ENCODE results near the gene MAP3K8. TPM values are rescaled to one million over a fixed set of nuclear protein-coding genes. Genes with fewer than 3 reads are reported as not detected.

Gene MAP3K8
- total RNA-seq, 2 donors from 2014 or later: 26.2 to 38.8 TPM

DNA sequence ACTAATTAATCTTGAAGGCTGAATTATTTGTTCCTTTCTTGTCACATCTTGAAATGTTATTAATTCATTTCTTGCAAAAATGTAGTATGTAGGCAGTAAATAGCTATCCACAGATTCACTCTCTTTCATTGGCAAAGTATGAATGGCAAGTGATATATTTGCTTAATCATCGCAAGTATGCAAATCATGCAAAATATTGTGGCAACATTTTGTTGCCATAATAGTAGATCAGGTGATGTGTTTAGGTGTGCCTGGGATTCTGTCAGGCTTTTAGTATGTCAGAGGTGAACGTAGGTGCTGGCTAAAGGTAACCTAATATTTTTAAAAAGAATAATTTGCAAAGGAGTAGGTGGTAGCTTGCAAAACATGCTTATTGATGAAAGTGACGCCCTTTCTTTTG lies 5.9 kb downstream of the MAP3K8 start:
- Mint-ChIP-seq H3K4me3 (no peak overlapping the region), H3K27me3 (no peaks in the 10 kb centered on the region), H3K36me3 (ENCODE audit: low read depth) (peaks cover 6% of the 10 kb centered on the region), H3K4me1 (peaks cover 43% of the 10 kb centered on the region), H3K27ac (no peak overlapping the region)
- ATAC-seq: no peak
- DNase-seq: no peak
- H3K9me3 ChIP-seq (ENCODE audit: control insufficient read depth, low read length, poor library complexity, severe bottlenecking): no peaks in the 10 kb centered on the region

GRCh38 chr10:30442019-30442606 lies 8.1 kb downstream of the MAP3K8 start:
- H3K27ac Mint-ChIP-seq: no peak overlapping the region
- DNase-seq: no peak
- H3K27me3 Mint-ChIP-seq: no peaks in the 10 kb centered on the region
- no peak overlapping the region for H3K4me3 Mint-ChIP-seq
- no peaks in the 10 kb centered on the region for H3K9me3 ChIP-seq (ENCODE audit: control insufficient read depth, low read length, poor library complexity, severe bottlenecking)
- H3K4me1 Mint-ChIP-seq: peaks cover 27% of the 10 kb centered on the region
- H3K36me3 Mint-ChIP-seq (ENCODE audit: low read depth): peaks cover 6% of the 10 kb centered on the region
- ATAC-seq: no peak

GRCh38 chr10:30443049-30443448 lies 9.1 kb downstream of the MAP3K8 start:
- DNase-seq (no peak), ATAC-seq (no peak)
- no peak overlapping the region for H3K4me3 Mint-ChIP-seq
- no peaks in the 10 kb centered on the region for H3K27me3 Mint-ChIP-seq
- no peak overlapping the region for H3K27ac Mint-ChIP-seq
- H3K9me3 ChIP-seq (ENCODE audit: control insufficient read depth, low read length, poor library complexity, severe bottlenecking): no peaks in the 10 kb centered on the region
- peaks cover 19% of the 10 kb centered on the region for H3K4me1 Mint-ChIP-seq
- peaks cover 6% of the 10 kb centered on the region for H3K36me3 Mint-ChIP-seq (ENCODE audit: low read depth)

- H3K4me1 Mint-ChIP-seq: peaks cover 15% of the 10 kb centered on the region
- ATAC-seq: no peak
- no peak for DNase-seq
- H3K4me3 Mint-ChIP-seq: no peak overlapping the region
- peaks cover 3% of the 10 kb centered on the region for H3K36me3 Mint-ChIP-seq (ENCODE audit: low read depth)
- no peaks in the 10 kb centered on the region for H3K9me3 ChIP-seq (ENCODE audit: control insufficient read depth, low read length, poor library complexity, severe bottlenecking)
- H3K27me3 Mint-ChIP-seq: no peaks in the 10 kb centered on the region
- no peak overlapping the region for H3K27ac Mint-ChIP-seq
Observed at GRCh38 chr10:30445711-30446110, 11.7 kb downstream of the MAP3K8 start.

DNA sequence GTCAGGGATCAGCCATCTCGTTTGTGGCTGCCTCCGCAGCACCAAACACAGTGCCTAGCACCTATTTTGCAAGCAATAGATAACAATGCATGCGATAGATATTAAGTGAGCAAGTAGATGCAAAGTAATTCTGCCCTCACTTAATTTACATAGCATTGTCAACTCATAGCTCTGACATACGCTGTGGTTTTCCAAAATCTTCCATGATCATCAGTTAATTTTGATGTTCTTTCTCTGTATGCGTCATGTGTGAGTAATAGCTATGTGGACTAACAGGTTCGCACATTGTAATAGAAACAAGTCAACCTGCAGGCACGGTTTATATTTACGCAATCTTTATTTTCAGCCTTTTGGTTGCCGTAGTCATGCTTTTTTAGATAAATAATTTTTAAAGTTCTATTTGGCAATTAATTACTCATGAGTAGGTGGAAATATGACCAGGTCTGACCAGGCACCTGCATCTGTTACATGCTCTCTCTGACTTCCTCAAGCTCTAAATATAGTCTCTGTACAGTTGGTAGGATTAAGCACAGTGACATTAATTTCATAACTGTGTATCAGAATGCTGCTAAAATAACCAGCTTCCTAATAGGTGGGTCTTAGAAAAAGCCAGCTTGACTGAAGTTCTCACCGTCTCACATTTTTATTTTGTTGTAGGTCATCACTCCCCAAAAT lies 13.3 kb downstream of the MAP3K8 start:
- Mint-ChIP-seq H3K27ac (no peak overlapping the region), H3K4me1 (peaks cover 9% of the 10 kb centered on the region), H3K27me3 (no peaks in the 10 kb centered on the region), H3K4me3 (no peak overlapping the region), H3K36me3 (ENCODE audit: low read depth) (peaks cover under 1% of the 10 kb centered on the region)
- peak; percentile 37 for ATAC-seq
- no peaks in the 10 kb centered on the region for H3K9me3 ChIP-seq (ENCODE audit: control insufficient read depth, low read length, poor library complexity, severe bottlenecking)
- no peak for DNase-seq

GRCh38 chr10:30448092-30448491 lies 14.1 kb downstream of the MAP3K8 start:
- no peaks in the 10 kb centered on the region for H3K36me3 Mint-ChIP-seq (ENCODE audit: low read depth)
- H3K27ac Mint-ChIP-seq: no peak overlapping the region
- DNase-seq (no peak), ATAC-seq (no peak)
- no peaks in the 10 kb centered on the region for H3K9me3 ChIP-seq (ENCODE audit: control insufficient read depth, low read length, poor library complexity, severe bottlenecking)
- no peak overlapping the region for H3K4me3 Mint-ChIP-seq
- H3K27me3 Mint-ChIP-seq: no peaks in the 10 kb centered on the region
- H3K4me1 Mint-ChIP-seq: peaks cover 8% of the 10 kb centered on the region

- ATAC-seq (no peak), DNase-seq (no peak)
- peaks cover 19% of the 10 kb centered on the region for H3K4me1 Mint-ChIP-seq
- no peaks in the 10 kb centered on the region for H3K27me3 Mint-ChIP-seq
- H3K4me3 Mint-ChIP-seq: no peak overlapping the region
- H3K27ac Mint-ChIP-seq: peak overlapping the region; percentile 14
- no peaks in the 10 kb centered on the region for H3K9me3 ChIP-seq (ENCODE audit: control insufficient read depth, low read length, poor library complexity, severe bottlenecking)
- H3K36me3 Mint-ChIP-seq (ENCODE audit: low read depth): no peaks in the 10 kb centered on the region
Observed at GRCh38 chr10:30453764-30454527, 20.0 kb downstream of the MAP3K8 start.

DNA sequence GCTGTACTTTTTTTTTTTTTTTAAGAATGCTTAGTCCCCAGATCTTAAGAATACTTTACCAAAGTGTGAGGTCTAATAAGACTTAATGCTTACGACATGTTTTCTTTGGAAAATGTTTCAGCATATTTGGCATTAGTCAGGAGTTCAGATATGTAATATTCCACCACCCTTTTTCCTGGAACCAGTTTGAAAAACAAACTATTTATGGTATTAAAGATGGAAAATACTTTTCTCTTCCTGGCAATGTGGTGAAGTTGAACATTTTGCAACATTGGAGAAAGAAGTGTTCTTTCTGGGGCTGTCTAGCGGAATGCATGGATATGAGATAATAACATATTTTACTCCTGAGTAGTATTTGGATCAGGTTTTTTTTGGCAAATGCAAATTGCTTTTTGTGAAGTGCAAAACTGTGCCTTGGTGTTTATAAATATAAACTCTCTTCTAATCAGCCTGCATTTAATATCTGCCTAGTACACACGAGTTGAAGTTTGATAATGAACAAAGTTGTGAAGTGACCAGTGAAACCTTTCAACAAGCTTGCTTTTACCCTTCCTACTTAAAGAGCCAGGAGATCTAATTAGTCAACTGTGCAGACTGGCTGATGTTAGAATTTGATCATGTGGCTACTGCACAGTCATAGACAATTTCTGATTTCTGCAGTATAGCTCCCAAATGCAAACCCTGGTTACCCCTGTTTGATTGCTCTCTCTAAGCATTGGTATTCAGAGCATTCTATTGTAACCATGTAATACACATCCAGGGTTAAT lies 20.9 kb downstream of the MAP3K8 start:
- DNase-seq (no peak), ATAC-seq (no peak)
- Mint-ChIP-seq H3K27ac (peak overlapping the region; percentile 78), H3K4me1 (peaks cover 18% of the 10 kb centered on the region), H3K4me3 (peak overlapping the region; percentile 80), H3K36me3 (ENCODE audit: low read depth) (no peaks in the 10 kb centered on the region), H3K27me3 (no peaks in the 10 kb centered on the region)
- H3K9me3 ChIP-seq (ENCODE audit: control insufficient read depth, low read length, poor library complexity, severe bottlenecking): no peaks in the 10 kb centered on the region

GRCh38 chr10:30455816-30456215 lies 21.8 kb downstream of the MAP3K8 start:
- H3K4me3 Mint-ChIP-seq: peak overlapping the region; percentile 80
- no peaks in the 10 kb centered on the region for H3K27me3 Mint-ChIP-seq

DNA sequence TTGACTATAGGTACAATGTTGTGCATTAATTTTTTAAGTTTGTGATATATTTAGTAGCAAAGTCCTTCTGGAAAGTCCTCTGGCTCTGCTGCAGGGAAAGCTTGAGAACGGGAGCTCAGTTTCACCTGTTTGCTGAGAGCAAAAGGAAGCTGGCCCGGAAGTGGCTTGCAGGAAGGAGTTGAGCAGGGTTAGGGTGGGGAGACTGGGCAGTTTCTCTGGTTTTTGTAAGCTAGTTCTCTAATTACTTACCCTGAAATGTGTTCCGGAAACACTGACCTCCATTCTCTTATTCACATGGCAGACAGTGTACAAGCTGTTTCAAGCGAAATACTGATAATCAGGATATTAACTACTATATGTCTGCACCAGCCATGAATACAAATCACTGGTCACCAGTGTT lies 22.3 kb downstream of the MAP3K8 start:
- Mint-ChIP-seq H3K27ac (peak overlapping the region; percentile 78), H3K4me3 (peak overlapping the region; percentile 80), H3K36me3 (ENCODE audit: low read depth) (peaks cover 3% of the 10 kb centered on the region), H3K27me3 (no peaks in the 10 kb centered on the region), H3K4me1 (peaks cover 18% of the 10 kb centered on the region)
- H3K9me3 ChIP-seq (ENCODE audit: control insufficient read depth, low read length, poor library complexity, severe bottlenecking): no peaks in the 10 kb centered on the region
- DNase-seq (no peak), ATAC-seq (peak; percentile 71)

More at GRCh38 chr10:30455816-30456215, 21.8 kb downstream of the MAP3K8 start:
- DNase-seq (no peak), ATAC-seq (peak; percentile 72)
- peaks cover 3% of the 10 kb centered on the region for H3K36me3 Mint-ChIP-seq (ENCODE audit: low read depth)
- H3K4me1 Mint-ChIP-seq: peaks cover 18% of the 10 kb centered on the region
- H3K9me3 ChIP-seq (ENCODE audit: control insufficient read depth, low read length, poor library complexity, severe bottlenecking): no peaks in the 10 kb centered on the region
- H3K27ac Mint-ChIP-seq: peak overlapping the region; percentile 78

DNA sequence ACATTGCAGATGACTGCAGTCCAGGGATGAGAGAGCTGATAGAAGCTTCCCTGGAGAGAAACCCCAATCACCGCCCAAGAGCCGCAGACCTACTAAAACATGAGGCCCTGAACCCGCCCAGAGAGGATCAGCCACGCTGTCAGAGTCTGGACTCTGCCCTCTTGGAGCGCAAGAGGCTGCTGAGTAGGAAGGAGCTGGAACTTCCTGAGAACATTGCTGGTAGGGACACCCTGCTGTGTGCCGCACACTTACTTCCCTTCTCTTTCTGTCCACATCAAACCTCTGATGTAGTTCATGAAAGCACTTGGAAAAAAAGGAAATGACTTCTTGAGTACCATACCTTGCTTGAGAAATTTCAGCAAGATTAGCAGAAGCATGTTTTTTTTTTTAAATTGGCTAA lies 25.3 kb downstream of the MAP3K8 start:
- peaks cover 3% of the 10 kb centered on the region for H3K36me3 Mint-ChIP-seq (ENCODE audit: low read depth)
- ATAC-seq: no peak
- no peak for DNase-seq
- H3K9me3 ChIP-seq (ENCODE audit: control insufficient read depth, low read length, poor library complexity, severe bottlenecking): no peaks in the 10 kb centered on the region
- H3K27ac Mint-ChIP-seq: no peak overlapping the region
- H3K4me3 Mint-ChIP-seq: no peak overlapping the region
- peaks cover 20% of the 10 kb centered on the region for H3K4me1 Mint-ChIP-seq
- H3K27me3 Mint-ChIP-seq: no peaks in the 10 kb centered on the region

GRCh38 chr10:30460121-30460520 lies 26.1 kb downstream of the MAP3K8 start:
- peaks cover 19% of the 10 kb centered on the region for H3K4me1 Mint-ChIP-seq
- DNase-seq (no peak), ATAC-seq (no peak)
- no peaks in the 10 kb centered on the region for H3K27me3 Mint-ChIP-seq
- peaks cover 3% of the 10 kb centered on the region for H3K36me3 Mint-ChIP-seq (ENCODE audit: low read depth)
- H3K9me3 ChIP-seq (ENCODE audit: control insufficient read depth, low read length, poor library complexity, severe bottlenecking): no peaks in the 10 kb centered on the region
- no peak overlapping the region for H3K27ac Mint-ChIP-seq
- H3K4me3 Mint-ChIP-seq: no peak overlapping the region

DNA sequence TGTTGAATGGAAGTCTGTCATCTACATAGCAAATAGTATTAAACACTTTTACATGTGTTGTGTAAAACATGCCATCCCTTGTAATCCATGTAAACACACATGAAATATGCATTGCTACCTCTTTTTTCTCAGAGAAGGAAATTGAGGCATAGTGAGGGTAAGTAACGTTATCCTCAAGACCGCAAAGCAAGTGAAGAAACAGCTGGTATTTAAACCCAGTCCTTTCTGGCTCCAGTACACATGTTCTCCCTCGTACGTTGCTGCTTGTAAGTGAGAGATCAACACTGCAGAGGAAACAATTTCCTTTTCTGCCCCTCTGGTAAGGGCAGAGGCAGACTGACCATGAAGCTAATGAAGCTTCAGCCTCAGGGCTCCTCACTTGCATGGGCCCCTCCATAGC lies 28.5 kb downstream of the MAP3K8 start:
- H3K27me3 Mint-ChIP-seq: no peaks in the 10 kb centered on the region
- no peak overlapping the region for H3K4me3 Mint-ChIP-seq
- no peak for ATAC-seq
- no peaks in the 10 kb centered on the region for H3K9me3 ChIP-seq (ENCODE audit: control insufficient read depth, low read length, poor library complexity, severe bottlenecking)
- H3K4me1 Mint-ChIP-seq: peaks cover 6% of the 10 kb centered on the region
- H3K36me3 Mint-ChIP-seq (ENCODE audit: low read depth): peaks cover 3% of the 10 kb centered on the region
- H3K27ac Mint-ChIP-seq: no peak overlapping the region
- DNase-seq: no peak
